A673 (cell line): ENCODE data around the gene CLEC17A. TPM values are rescaled to one million over a fixed set of nuclear protein-coding genes. Genes with fewer than 3 reads are reported as not detected.

Experiments used
- BruUV-seq: library from RNA; stranded (reverse); fragments of 400-500 nt; replicated peaks from 2 replicates; lab custom pipeline; 2021; lab: Mats Ljungman, UMichigan
- CTCF ChIA-PET: fragments of 300-600 bp; sonication (Branson Sonifier 250); formaldehyde crosslinking; loops from one replicate; lab custom pipeline; 2022; ENCODE audit warnings: antibody characterized with exemption; lab: Charles Lee
- POLR2A ChIA-PET: fragments of 300-600 bp; sonication (Branson Sonifier 250); formaldehyde crosslinking; loops from one replicate; lab custom pipeline; 2022; ENCODE audit warnings: antibody characterized with exemption; ENCODE audit not compliant: low non-redundant PET; lab: Charles Lee
- DNase-seq: peaks from one replicate; pipeline ENCODE4 v3.0.0-alpha.2; 2015; ENCODE audit warnings: low spot score
- H3K27ac ChIP-seq: fragments of 200-600 bp; sonication (generic); 2 replicates; pipeline ENCODE4 v1.5.1; 2016; ENCODE audit warnings: mixed run types, low read depth, mild to moderate bottlenecking, mixed read lengths, antibody characterized with exemption, low read length; ENCODE audit not compliant: poor library complexity, severe bottlenecking
- H3K27me3 ChIP-seq: fragments of 200-600 bp; sonication (generic); replicated peaks from 2 replicates; pipeline ENCODE4 v1.6.1; 2017; ENCODE audit warnings: mixed run types, low read depth, mild to moderate bottlenecking, mixed read lengths, antibody characterized with exemption, low read length; ENCODE audit not compliant: insufficient read depth, poor library complexity
- H3K36me3 ChIP-seq: fragments of 200-600 bp; sonication (generic); 2 replicates; pipeline ENCODE4 v1.6.1; 2016; ENCODE audit warnings: mixed run types, mild to moderate bottlenecking, mixed read lengths, antibody characterized with exemption, low read length; ENCODE audit not compliant: insufficient read depth, poor library complexity, severe bottlenecking
- H3K4me1 ChIP-seq: fragments of 200-600 bp; sonication (generic); 2 replicates; pipeline ENCODE4 v1.6.1; 2017; ENCODE audit warnings: mixed run types, mild to moderate bottlenecking, mixed read lengths, antibody characterized with exemption, low read length; ENCODE audit not compliant: insufficient read depth, poor library complexity, severe bottlenecking
- H3K4me3 ChIP-seq: fragments of 200-600 bp; sonication (generic); 2 replicates; pipeline ENCODE4 v1.5.1; 2016; ENCODE audit warnings: low read depth, mixed run types, mild to moderate bottlenecking, mixed read lengths, low read length; ENCODE audit not compliant: poor library complexity, severe bottlenecking
- H3K9me3 ChIP-seq: fragments of 200-600 bp; sonication (generic); 2 replicates; pipeline ENCODE4 v1.6.1; 2016; ENCODE audit warnings: mixed run types, low read depth, mild to moderate bottlenecking, mixed read lengths, antibody characterized with exemption, low read length; ENCODE audit not compliant: poor library complexity, severe bottlenecking
- EZH2 ChIP-seq: fragments of 200-600 bp; sonication (generic); IDR thresholded peaks from 2 replicates; pipeline ENCODE4 v1.6.1; 2017; ENCODE audit warnings: borderline replicate concordance, low read depth, mild to moderate bottlenecking, mixed read lengths, antibody characterized with exemption, low read length; ENCODE audit not compliant: poor library complexity, severe bottlenecking
- intact Hi-C: fragments of 100-400 bp; cut with micrococcal nuclease; formaldehyde crosslinking; loops from one replicate; pipeline ENCODE4 v1.10.0; 2022; ENCODE audit not compliant: unreplicated experiment
- total RNA-seq: library from RNA; stranded (reverse); gene quantifications from 2 replicates; pipeline ENCODE4 v1.2.3, GENCODE V29; 2021
- TF ChIP-seq, protein P1 (sequence below): fragments of 300-800, 200-600 bp; sonication (generic); conservative IDR thresholded peaks from 2 replicates; pipeline ENCODE4 v1.5.1; 2017; ENCODE audit warnings: low read depth, mild to moderate bottlenecking, antibody characterized with exemption, low read length, moderate library complexity, mixed read lengths

CLEC17A gene
- total RNA-seq, 1 experiment from 2014 or later: not detected

DNA sequence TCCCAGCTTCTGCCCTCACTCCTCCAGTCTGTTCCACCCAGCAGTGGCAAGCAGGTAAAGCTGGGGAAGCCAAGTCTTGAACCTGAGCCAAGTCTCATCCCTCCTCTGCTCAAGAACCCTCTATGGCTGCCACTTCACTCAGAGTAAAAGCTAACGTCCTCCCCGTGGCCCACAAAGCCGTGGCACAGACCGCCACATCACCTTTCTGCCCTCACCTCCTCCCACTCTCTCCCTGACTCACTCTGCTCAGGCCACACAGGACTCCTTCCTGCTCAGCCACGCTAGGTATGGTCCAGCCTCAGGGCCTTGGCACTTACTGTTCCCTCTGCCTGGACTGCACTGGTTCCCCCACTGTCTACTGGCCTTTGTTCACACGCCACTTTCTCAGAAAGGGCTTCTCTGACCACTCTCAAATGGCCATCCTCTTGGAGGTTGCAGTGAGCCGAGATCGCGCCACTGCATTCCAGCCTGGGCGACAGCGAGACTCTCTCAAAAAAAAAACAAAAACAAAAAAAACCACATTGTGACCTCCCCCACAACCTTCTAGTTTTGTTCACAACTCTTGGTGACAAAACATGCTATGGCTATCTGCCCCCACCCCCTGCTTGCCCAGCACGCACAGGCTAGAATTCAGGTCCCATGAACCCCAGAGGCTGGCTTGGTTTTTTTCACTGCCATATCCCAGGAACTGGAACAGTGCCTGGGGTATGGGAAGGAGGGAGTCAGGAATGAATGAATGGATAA is 26.8 kb upstream of the CLEC17A start:
- Histone ChIP-seq H3K36me3 (no peaks in the 10 kb centered on the region), H3K9me3 (no peaks in the 10 kb centered on the region), H3K4me3 (no peak overlapping the region), H3K27me3 (no peaks in the 10 kb centered on the region), H3K27ac (no peak overlapping the region), H3K4me1 (peaks cover 24% of the 10 kb centered on the region)
- no TSS peak for BruUV-seq
- TF ChIP-seq EZH2: no peak
- TF ChIP-seq, protein P1, sequence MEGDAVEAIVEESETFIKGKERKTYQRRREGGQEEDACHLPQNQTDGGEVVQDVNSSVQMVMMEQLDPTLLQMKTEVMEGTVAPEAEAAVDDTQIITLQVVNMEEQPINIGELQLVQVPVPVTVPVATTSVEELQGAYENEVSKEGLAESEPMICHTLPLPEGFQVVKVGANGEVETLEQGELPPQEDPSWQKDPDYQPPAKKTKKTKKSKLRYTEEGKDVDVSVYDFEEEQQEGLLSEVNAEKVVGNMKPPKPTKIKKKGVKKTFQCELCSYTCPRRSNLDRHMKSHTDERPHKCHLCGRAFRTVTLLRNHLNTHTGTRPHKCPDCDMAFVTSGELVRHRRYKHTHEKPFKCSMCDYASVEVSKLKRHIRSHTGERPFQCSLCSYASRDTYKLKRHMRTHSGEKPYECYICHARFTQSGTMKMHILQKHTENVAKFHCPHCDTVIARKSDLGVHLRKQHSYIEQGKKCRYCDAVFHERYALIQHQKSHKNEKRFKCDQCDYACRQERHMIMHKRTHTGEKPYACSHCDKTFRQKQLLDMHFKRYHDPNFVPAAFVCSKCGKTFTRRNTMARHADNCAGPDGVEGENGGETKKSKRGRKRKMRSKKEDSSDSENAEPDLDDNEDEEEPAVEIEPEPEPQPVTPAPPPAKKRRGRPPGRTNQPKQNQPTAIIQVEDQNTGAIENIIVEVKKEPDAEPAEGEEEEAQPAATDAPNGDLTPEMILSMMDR: no peak
- no peak for DNase-seq
- POLR2A ChIA-PET: no interaction called here
- intact Hi-C loops: no loop called here
- CTCF ChIA-PET: interaction anchor here (1.1 kb wide), 1 partner anchor 16 kb away, joined by 5 read pairs; the partner anchor contains the start of gene NDUFB7

DNA sequence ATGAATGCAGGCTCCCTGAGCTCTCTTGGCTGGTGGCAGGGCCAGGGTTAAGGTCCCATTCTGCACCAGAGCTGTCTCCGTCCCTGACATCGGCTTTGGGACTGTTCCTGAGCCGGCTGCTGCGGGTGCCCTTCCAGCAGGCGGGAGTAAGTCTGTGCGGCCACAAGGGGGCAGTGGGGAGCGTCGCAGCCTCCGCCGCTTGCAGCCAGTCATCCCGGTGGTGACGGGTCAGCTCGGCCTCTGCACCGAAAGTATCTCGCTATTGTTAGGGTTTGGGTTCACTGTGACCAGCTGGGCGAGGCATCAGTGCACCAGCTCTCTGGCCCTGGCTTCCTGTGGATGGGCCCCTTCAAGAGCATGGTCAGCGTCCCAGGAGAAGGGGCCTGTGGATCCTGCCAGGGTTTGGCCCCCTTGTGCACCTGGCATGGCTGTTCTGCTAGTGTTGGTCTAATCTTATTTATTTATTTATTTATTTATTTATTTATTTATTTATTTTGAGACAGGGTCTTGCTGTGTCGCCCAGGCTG is 26.2 kb upstream of the CLEC17A start:
- Histone ChIP-seq H3K36me3 (no peaks in the 10 kb centered on the region), H3K4me1 (peaks cover 19% of the 10 kb centered on the region), H3K9me3 (no peaks in the 10 kb centered on the region), H3K4me3 (no peak overlapping the region), H3K27me3 (no peaks in the 10 kb centered on the region), H3K27ac (no peak overlapping the region)
- intact Hi-C loops: no loop called here
- ChIA-PET POLR2A (no interaction called here), CTCF (interaction anchor here (1.1 kb wide), 1 partner anchor 15 kb away, joined by 5 read pairs; the partner anchor contains the start of gene NDUFB7)
- TF ChIP-seq, protein P1: peak; percentile 95
- TF ChIP-seq EZH2: no peak
- peak; percentile 74 for DNase-seq
- no TSS peak for BruUV-seq

DNA sequence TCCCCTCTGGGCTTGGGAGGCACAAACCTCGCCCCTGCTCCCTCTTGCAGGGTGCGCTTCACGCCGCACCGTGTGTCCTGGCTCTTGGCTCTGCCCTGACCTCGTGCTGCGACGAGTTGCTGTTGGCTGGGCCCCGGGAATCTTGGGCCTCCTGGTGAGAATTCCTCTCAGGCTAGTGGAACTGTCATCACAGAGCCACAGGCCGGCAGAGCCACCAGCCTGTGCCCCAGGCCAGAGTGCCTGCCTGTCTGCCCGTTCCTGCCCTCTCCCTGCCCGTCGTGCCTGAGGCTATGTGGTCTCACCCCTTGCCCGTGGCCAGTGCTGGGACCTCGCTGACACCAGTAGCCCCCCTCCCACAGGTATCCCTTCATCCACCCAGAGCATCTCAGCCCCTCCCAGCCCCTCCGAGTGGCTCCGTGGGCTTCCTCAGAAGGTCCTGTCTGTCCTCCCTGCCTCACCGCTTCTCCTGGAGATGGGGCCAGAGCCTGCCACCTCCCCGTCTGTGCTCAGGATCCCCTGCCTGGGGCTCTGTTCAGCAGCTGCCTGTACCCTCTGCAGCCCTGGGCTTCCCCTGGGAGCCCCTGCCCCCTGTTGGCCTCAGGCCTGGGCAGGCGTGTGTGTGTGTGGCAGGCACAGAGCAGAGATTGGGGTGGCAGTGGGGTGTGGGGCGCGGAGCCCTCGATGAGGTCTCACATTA is 24.4 kb upstream of the CLEC17A start:
- Histone ChIP-seq H3K27ac (no peak overlapping the region), H3K27me3 (no peaks in the 10 kb centered on the region), H3K9me3 (no peaks in the 10 kb centered on the region), H3K4me3 (no peak overlapping the region), H3K4me1 (peaks cover 19% of the 10 kb centered on the region), H3K36me3 (peaks cover 4% of the 10 kb centered on the region)
- no peak for DNase-seq
- intact Hi-C loops: no loop called here
- ChIA-PET POLR2A (no interaction called here), CTCF (no interaction called here)
- BruUV-seq: no TSS peak
- TF ChIP-seq, protein P1: no peak
- TF ChIP-seq EZH2: no peak
